SKM-1 (cell line): ENCODE data around the gene UNC5B.

Experiments used
- DNase-seq: peaks from one replicate; lab custom pipeline; 2025; ENCODE audit not compliant: unreplicated experiment; lab: John Stamatoyannopoulos, UW

The UNC5B gene

DNA sequence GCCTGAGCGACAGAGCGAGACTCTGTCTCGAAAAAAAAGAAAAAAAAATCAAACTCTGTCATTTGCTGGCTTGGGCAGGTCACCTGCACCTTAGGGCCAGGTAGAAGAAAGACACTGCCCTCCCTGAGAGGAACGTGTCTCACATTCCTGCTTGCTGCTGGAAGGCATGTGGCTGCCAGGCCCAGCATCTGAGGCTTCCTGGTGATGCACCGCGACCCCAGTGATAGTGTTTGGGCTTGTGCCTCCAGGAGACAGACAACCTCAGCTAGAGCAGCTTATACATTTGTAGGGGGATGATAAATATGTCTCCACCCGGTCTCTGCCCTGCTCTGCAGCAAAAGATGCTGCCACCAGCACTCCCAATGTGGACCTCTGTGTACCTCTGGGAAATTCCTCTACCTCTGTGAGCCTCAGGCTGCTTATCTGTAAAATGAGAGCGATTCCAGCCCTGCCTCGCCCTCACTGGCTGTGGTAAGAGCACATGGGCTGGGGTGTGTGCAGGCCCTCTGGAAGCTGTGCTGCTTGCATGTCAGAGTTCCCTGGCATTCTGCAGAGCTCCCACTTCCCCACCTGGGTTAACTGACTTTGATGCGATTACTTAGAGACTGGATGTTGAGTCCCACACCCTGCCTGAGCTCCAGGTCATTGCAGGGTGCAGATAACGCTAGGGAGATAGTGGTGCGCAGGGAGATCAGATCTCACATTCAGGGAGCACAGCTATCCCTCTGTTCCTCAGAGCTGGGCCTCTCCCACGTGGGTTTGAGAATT, 126.5 kb downstream of the UNC5B start:
- no peak for DNase-seq

DNA sequence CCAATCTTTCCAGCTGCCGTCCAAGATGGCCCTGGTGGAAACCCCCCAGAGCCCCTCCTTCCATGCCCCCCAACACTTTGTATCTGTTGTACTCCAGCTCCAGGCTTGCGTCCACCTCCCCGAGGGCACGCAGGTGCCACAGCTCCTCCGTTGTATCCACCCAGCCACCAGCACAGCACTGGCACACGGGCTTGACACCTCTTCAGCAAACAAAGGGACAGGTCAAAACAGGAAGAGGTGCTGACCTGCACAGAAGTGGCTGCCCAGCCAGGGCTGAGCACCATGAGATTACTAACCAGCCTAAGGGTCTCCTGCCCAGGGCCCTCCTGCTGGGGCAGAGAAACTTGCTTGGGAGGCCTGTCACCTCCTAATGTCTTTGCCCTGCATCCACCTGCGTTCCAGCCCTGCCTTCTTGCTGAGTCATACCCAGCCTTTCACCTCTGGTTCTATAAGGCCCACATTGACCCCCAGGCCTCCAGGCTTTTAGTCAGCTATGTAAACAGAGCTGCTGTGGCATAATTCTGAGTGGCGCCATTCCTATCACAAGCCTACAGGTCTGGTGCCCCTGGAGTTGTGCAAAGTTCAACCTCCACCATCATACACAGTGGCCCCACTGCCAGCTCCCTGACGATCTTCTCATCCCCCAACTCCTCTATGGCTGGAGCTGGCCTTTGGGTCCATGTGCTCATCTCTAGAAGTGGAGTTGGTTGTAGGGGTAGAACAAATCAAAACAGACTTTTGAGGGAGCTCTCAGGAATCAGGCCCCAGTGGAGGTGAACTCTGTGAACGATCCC, 127.6 kb downstream of the UNC5B start:
- no peak for DNase-seq

DNA sequence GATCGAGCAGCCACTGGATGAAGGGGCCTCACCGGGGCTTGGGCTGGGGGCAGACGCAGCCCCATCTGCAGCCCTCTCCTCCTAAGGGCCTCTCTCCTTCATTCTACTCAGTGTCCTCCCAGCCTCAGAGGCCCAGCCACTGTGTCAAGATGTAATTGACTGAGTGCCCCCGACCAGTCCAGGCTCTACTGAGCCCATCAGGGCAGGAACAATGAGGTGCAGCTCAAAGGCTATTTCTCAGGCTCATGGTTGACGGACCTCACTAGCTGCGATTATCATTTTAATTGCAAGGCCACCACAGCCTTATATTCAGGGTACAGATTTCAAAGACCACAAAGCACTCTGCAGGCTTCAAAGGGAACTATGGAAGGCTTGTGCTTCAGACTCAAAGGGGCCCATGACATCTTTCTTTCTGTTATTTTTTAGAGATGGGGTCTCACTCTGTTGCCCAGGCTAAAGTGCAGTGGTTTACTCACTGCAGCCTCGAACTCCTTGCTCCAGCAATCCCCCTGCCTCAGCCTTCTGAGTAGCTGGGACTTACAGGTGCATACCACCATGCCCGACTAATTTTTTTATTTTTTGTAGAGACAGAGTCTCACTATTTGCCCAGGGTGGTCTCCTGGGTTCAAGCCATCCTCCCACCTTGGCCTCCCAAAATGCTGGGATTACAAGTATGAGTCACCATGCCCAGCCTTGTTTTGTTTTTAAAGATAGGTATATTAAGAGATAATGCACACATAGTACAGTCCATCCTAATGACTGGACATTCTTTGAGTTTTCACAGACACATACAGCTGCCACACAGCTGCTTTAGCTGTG, 130.4 kb downstream of the UNC5B start:
- no peak for DNase-seq

DNA sequence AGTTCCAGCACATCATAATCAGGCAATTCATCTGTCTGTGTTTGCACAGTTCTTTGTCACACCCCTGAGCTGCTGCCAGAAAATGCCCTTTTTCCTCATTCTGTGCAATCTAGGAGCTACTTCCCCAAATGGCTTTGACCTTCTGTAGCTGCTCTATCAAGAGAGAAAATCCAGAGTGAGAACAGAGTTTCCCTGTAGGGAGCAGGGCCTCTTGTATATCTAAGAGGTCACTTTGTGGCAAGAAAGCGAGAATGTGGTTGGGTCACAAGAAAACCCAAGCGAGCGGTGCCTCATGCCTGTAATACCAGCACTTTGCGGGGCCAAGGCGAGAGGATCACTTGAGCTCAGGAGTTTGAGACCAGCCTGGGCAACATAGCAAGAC, 131.0 kb downstream of the UNC5B start:
- peak; percentile 64 for DNase-seq

DNA sequence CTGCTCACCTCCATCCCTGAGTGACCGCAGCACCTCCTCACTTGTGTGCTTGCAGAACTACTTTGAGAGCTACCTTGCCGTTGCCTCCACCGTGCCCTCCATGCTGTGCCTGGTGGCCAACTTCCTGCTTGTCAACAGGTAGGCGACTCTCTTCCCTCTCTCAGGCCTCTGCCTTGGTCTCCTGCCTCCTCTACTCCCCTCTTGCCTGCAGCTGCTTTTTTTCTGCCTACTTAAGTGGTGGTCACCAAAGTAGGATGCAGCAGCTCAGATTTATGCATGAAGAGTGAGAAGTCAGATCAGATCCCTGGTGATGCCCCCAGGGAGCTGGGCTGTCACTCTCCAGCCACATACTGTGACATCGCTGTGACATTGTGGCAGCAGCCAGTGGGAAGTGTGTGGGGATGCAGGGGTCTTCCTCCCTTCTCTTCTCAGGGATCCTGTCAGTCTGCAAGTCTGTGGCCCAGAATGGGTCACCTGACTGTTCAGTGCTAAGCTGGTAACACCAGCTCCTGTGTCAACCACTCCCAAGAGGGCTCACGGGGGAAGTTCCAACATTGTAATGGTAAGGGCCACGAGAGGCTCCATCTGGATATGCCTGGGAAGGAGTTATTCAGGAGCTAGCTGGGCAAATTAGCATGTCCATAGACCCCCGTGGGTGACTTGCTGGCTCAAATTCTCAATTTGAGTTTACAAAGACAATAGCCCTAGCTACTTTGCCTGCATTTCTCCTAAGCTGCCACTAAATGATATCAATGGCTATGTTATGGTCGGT, 132.0 kb downstream of the UNC5B start:
- DNase-seq = no peak

DNA sequence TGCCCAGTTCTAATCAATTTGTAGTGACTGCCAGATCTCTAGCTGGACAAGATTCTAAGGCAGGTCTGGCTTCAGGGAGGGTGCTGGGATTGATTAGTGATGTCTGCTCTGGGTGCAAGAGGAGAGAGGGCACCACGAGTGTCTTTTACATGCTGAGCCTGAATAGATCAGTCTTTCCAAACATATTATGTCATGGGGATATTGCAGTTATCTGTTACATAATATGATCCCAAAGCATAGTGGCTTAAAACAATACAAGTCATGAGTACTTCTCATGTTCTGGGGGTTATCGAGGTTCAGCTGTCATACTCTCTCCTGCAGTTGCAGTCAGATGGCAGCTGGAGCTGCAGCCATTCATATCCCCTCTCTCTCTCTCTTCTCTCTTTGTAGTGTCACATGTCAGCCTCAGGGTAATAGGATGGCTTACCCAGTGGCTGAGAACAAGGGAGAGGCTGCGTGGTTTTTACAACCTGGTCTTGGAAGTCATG, 132.7 kb downstream of the UNC5B start:
- no peak for DNase-seq

DNA sequence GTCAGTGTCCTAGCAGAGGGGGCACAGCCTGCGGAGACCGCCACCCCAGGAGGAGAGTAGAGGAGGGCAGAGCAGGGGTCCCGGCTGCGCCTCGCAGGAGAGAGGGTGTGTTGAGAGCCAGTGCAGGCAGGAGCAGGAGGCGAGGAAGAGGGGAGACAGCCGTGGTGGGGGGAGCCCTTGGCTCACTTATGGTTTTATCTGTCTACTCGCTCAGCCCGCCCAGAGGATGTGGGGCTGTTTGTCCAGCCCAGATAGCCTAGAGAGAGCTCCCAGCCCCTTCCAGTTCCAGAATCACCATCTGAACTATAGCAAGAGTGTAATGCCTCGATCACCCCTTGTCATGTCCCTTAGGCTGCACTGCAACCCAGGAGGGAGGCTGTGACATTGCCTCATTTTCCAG, 133.3 kb downstream of the UNC5B start:
- no peak for DNase-seq

DNA sequence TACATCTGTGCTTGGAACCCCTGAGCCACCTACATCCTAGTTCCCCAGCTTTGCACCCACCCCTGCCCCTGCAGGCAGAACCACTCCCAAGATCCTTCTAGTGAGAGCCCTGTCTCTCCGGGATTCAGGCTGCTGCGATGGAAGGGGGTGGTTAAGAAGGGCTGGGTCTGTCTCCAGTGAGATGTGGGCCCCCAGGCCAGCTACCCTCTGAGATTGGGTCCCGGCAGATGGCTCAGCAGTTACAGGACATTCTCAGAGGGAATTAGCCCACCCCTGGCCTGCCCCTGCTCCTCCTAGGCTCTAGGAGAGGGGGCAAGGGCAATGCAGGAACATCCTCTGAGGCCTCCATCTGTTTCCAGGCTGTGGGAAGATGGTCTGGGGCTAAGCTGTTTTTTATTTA, 134.4 kb downstream of the UNC5B start:
- no peak for DNase-seq

DNA sequence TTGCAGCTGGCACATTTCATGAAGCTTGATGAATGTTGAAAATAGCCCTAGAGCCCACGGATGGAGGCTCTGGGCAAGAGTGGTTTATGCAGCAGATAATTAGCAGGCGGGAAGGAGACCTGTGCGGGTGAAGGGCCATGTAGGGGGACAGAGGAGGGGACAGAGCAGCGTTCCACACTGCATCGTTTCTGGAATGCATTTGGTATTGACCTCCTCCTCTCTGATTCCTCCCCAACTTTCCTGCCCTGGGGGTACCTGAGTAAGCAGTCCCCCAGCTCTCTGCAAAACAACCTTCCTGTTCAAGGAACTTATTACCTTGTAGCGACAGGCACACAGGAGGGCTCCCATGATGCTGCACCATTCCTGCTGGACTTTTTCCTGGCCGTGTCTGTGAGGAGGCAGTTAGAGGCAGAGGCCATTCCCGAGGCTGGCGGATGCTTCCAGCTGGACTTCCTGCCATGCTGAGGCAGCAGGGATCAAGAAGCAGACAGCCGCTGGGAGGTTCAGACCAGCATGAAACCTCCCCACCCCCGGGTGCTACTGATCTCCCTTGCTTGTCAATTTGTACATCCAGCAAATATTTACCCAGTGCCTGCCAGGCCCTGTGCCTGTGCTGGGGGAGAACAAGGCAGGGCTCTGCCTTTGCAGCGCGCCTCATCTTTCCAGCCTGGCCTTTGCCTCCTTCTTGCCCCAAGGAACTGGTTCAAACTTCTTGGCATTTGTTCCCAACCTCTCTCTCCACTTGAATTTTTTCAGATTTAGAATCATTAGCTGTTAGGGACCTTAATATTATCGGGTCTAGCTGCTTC, 135.4 kb downstream of the UNC5B start:
- DNase-seq = no peak

DNA sequence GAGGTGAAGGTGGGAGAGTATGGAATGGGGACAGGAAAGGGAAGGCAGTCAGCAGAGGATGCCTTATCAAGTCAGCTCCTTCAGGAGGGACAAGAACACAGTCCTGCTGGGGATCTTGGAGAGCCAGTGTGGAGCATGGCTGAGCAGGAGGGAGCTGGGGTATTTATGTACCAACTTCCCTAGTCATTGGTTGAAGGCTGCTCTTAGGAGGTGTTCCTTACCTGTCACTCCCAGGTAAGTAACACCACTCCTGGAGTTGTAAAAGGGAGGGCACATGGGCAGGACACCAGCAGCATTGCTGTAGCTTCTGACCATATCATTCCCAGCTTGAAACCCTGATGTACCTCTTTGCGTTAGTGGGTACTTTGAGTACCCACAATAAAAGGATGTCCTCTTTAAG, 136.5 kb downstream of the UNC5B start:
- DNase-seq = no peak

DNA sequence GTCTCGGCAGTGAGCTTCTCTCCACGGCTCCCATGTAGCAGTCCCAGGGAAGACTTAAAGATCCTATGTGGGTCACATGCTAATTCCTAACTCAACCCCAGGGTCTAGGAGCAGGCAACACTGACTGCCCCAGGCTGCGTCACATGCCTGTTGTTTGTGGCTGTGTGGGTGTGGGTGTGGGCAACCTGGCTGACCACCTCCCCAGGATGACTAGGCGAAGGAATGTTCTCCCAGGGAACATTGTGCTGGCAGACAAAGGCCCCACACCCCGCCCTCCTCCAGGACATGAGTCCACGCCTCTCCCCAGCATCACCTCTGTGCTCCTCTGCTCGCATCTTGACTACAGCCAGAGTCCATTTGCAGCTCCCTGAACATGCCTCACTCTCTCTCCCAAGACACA, 137.0 kb downstream of the UNC5B start:
- DNase-seq = no peak

DNA sequence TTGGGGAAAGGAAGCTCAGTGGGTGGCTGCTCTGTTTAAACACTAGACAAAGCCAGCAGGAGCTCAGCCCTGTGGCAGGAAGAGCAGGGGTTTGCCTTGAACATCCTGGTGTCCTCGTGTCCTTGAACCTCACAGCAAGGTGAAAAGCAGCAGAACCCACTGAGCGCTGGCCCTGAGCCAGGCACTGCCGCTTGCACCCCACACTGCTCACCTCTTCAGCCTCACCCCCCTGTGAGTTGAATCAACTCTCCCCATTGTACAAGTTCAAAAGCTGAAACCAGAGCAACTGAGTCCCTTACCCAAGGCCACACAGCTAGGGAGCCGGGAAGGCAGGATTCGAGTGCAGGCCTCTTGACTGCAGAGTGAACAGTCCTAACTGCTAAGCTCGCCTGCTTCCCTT, 138.7 kb downstream of the UNC5B start:
- no peak for DNase-seq

DNA sequence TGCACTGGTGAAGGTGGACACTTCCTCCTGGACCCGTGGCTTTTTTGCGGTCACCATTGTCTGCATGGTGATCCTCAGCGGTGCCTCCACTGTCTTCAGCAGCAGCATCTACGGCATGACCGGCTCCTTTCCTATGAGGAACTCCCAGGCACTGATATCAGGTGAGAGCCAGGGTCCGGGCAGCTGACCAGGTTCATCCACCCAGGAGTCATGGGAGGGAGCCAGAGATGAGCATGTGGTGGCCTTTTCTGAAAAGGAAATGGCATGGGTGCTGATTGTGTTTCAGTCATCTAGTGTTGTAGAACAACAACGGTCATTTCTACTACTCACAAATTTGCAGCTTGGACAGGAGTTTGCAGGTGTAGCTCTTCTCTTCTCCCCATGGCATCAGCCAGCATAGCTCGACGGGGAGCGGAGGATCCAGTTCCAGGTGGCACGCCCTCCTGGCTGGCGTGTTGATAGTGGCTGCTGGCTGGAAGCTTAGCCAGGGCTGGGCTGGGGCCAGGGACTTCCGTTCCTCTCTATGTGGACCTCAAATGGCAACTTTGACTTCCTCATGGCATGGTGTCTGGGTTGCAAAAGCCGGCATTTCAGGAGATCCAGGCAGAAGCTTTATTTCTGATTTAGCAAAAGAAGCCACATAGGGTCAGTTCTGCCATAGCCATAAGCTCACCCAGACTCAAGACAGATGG, 139.4 kb downstream of the UNC5B start:
- DNase-seq = no peak
